ENCODE measurements around the gene TCF25. TPM values are rescaled to one million over a fixed set of nuclear protein-coding genes. Genes with fewer than 3 reads are reported as not detected.

The TCF25 gene
- total and polyA plus RNA-seq, 2 experiments from 2014 or later: 95.4 to 143 TPM

DNA sequence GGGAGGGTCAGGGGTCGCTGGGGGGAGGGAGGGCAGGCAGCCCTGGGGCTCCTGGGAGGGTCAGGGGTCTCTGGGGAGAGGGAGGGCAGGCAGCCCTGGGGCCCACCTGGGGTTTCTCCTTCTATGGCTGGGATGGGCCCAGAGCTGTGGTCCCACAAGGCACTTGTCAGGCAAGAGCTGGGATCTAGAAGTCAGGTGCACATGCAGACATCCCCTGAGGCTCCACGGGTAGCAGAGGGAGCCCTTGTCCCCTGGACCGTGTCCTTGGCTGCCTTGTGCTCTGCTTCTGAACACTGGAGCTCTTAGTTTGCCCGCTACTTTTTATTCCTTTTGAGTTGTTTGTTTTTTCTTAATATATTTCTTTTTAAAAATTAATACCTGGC is 51.5 kb downstream of the TCF25 start (continued):
- TF ChIP-seq, protein P1, sequence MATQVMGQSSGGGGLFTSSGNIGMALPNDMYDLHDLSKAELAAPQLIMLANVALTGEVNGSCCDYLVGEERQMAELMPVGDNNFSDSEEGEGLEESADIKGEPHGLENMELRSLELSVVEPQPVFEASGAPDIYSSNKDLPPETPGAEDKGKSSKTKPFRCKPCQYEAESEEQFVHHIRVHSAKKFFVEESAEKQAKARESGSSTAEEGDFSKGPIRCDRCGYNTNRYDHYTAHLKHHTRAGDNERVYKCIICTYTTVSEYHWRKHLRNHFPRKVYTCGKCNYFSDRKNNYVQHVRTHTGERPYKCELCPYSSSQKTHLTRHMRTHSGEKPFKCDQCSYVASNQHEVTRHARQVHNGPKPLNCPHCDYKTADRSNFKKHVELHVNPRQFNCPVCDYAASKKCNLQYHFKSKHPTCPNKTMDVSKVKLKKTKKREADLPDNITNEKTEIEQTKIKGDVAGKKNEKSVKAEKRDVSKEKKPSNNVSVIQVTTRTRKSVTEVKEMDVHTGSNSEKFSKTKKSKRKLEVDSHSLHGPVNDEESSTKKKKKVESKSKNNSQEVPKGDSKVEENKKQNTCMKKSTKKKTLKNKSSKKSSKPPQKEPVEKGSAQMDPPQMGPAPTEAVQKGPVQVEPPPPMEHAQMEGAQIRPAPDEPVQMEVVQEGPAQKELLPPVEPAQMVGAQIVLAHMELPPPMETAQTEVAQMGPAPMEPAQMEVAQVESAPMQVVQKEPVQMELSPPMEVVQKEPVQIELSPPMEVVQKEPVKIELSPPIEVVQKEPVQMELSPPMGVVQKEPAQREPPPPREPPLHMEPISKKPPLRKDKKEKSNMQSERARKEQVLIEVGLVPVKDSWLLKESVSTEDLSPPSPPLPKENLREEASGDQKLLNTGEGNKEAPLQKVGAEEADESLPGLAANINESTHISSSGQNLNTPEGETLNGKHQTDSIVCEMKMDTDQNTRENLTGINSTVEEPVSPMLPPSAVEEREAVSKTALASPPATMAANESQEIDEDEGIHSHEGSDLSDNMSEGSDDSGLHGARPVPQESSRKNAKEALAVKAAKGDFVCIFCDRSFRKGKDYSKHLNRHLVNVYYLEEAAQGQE (IDR thresholded peaks at IDR 0.05; ENCODE audit: unreplicated experiment): no peak
- TF ChIP-seq JUNB (IDR thresholded peaks at IDR 0.05; ENCODE audit: unreplicated experiment): no peak

DNA sequence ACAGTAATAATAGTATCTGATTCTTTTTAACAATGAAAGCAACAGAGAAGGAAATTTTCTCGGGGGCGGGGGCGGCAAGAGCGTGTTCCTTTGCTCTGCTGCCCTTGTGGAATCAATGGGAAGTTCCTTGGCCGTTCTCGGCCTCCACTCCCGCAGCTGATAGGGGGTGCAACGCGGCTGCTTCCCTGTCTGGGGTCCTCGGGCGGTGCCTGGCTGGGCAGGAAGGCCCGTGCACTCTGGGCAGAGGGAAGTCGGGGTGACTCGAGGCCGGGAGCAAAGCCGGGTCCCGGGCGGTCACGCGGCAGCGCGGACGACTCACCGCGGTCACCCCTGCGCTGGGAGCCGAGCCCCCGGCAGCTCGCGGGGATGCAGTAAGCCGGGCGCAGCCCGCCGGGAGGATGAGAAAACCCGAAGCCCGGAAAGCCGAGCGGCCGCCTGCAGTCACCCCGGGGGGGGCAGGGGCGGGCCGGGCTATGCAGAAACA is 52.2 kb downstream of the TCF25 start:
- TF ChIP-seq, protein P2, sequence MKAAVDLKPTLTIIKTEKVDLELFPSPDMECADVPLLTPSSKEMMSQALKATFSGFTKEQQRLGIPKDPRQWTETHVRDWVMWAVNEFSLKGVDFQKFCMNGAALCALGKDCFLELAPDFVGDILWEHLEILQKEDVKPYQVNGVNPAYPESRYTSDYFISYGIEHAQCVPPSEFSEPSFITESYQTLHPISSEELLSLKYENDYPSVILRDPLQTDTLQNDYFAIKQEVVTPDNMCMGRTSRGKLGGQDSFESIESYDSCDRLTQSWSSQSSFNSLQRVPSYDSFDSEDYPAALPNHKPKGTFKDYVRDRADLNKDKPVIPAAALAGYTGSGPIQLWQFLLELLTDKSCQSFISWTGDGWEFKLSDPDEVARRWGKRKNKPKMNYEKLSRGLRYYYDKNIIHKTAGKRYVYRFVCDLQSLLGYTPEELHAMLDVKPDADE (IDR thresholded peaks at IDR 0.05): no peak
- TF ChIP-seq, protein P1 (IDR thresholded peaks at IDR 0.05; ENCODE audit: unreplicated experiment): peak; percentile 17
- Histone ChIP-seq H3K79me2 (replicated peaks; ENCODE audit: insufficient read depth) (peaks cover 19% of the 10 kb centered on the region), H3K4me2 (peak overlapping the region; percentile 92), H3K4me3 (peak overlapping the region; percentile 86), H4K20me1 (replicated peaks; ENCODE audit: insufficient read depth) (peaks cover 13% of the 10 kb centered on the region; the same call in 1 of the 2 replicates), H3K9me2 (ENCODE audit: insufficient read depth) (no peaks in the 10 kb centered on the region), H3K27ac (ENCODE audit: low read depth) (no peak overlapping the region), H3F3A (replicated peaks; ENCODE audit: low read depth) (0 out of 2 replicates have a peak, but pooled peaks cover 6% of the 10 kb centered on the region), H3K27me3 (ENCODE audit: insufficient read depth) (peaks cover 16% of the 10 kb centered on the region), H2AFZ (no peak overlapping the region; the same call in 1 of the 2 replicates), H3K4me1 (ENCODE audit: insufficient read depth) (peaks cover 25% of the 10 kb centered on the region), H3K36me3 (ENCODE audit: insufficient read depth) (no peaks in the 10 kb centered on the region)
- DNase-seq (ENCODE audit: low spot score) (peak; percentile 64), ATAC-seq (peak; percentile 2)
- H3K4me1 Mint-ChIP-seq: peaks cover 15% of the 10 kb centered on the region
- no peaks in the 10 kb centered on the region; the same call in 2 of the 3 replicates for H3K36me3 Mint-ChIP-seq (ENCODE audit: low read depth)
- H3K27me3 Mint-ChIP-seq (ENCODE audit: insufficient read depth, low read depth, poor library complexity): peaks cover 29% of the 10 kb centered on the region
- H3K4me3 Mint-ChIP-seq: peak overlapping the region; percentile 65
- H3K9me3 Mint-ChIP-seq: no peaks in the 10 kb centered on the region; the same call in 2 of the 3 replicates
- no peak overlapping the region for H3K27ac Mint-ChIP-seq

Measured in GM23338 (cell line).